GM12872 (cell line): ENCODE data around the gene CEP112.

Experiments
- TF ChIP-seq, protein P1 (sequence below): IDR thresholded peaks from 3 replicates; pipeline ENCODE4 v1.5.1; 2011; ENCODE audit warnings: low read depth, mild to moderate bottlenecking, low read length, moderate library complexity; ENCODE audit not compliant: insufficient read depth

CEP112 gene

DNA sequence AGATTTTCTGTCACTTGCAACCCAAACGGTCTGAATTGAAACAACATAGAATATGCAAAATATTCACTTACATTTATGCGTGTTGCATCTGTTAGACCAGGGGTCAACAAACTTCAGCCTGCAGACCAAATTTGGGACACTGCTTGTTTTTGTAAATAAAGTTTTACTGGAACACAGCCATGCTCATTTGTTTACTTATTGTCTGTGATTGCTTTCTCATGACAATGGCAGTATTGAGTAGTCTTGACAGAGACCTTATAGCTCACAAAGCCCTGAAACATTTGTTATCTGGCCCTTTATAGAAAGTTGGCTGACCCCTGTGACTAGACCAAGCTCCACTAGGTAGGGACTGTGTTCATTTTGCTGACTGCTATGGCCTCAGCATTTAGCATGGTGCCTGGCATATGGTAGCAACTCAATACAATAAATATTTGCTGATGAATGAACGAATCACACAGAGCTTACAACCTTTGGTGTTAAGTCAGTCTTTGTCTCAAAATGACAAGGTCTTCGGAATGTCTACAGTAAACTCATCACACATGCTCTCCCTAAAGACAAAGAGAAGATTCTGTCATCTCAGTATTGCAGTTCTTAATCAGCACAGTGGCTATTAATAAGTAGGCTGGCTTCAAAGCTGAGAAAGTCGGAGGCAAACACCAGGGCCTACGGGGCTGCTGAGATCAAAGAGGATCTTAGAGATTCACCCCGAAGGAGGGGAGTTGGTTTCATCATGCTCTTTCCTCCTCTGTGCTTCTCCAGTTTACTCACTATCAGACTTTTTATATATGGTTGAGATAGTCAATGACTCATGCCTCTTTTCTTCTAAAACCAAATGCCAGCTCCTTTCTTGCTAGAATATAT lies 535.3 kb downstream of the CEP112 start:
- TF ChIP-seq, protein P1, sequence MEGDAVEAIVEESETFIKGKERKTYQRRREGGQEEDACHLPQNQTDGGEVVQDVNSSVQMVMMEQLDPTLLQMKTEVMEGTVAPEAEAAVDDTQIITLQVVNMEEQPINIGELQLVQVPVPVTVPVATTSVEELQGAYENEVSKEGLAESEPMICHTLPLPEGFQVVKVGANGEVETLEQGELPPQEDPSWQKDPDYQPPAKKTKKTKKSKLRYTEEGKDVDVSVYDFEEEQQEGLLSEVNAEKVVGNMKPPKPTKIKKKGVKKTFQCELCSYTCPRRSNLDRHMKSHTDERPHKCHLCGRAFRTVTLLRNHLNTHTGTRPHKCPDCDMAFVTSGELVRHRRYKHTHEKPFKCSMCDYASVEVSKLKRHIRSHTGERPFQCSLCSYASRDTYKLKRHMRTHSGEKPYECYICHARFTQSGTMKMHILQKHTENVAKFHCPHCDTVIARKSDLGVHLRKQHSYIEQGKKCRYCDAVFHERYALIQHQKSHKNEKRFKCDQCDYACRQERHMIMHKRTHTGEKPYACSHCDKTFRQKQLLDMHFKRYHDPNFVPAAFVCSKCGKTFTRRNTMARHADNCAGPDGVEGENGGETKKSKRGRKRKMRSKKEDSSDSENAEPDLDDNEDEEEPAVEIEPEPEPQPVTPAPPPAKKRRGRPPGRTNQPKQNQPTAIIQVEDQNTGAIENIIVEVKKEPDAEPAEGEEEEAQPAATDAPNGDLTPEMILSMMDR: no peak

- TF ChIP-seq, protein P1: no peak
Measured at GRCh38 chr17:65655706-65656105, 536.2 kb downstream of the CEP112 start.

DNA sequence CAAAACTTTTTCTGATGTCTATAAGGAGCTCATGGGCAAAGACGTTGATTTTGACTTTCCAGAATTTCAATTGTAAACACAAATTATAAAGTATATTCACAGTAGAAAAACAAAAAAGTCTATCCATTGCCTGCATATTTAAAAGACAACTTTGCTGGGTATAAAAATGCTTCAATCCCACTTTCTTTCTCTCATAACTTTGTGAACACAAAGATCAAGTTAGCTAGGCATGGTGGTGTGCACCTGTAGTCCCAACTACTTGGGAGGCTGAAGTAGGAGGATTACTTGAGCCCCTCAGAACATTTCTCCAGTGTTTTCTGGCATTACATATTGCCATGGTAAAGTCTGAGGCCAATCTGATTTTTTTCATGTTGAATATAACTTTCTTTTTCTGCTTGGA lies 547.4 kb downstream of the CEP112 start:
- TF ChIP-seq, protein P1: no peak

GRCh38 chr17:65638221-65638975 lies 553.5 kb downstream of the CEP112 start:
- TF ChIP-seq, protein P1: no peak

GRCh38 chr17:65637786-65638185 lies 554.1 kb downstream of the CEP112 start:
- TF ChIP-seq, protein P1: no peak

DNA sequence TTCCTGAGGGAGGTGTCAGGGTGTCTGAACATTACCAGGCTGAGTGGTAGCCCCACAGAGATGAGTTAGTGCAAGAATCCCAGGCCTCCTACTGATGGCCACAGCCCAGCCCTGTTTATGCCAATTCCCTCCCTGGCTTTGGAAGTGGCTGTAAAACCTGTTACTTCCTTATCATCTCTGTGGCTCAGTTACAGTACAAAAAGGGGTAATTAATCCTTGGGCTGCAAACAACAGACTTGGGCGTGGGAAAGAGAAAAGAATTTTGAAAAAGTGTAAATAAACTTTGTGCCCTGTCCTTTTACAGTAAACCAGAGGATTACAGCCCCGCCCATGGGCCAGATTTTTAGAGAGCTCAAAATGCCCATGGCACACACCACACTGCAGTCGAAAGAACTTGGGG lies 557.4 kb downstream of the CEP112 start:
- TF ChIP-seq, protein P1: no peak

- TF ChIP-seq, protein P1: no peak
Measured at GRCh38 chr17:65633988-65634387, 557.9 kb downstream of the CEP112 start.
